SIG-M5 treated with dmso at 0.1 percent for 504 hours (cell line): ENCODE data around the gene PLA2G2F.

Experiments used
- DNase-seq: peaks from one replicate; lab custom pipeline; 2025; ENCODE audit not compliant: unreplicated experiment; lab: John Stamatoyannopoulos, UW

Gene PLA2G2F, protein sequence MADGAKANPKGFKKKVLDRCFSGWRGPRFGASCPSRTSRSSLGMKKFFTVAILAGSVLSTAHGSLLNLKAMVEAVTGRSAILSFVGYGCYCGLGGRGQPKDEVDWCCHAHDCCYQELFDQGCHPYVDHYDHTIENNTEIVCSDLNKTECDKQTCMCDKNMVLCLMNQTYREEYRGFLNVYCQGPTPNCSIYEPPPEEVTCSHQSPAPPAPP

DNA sequence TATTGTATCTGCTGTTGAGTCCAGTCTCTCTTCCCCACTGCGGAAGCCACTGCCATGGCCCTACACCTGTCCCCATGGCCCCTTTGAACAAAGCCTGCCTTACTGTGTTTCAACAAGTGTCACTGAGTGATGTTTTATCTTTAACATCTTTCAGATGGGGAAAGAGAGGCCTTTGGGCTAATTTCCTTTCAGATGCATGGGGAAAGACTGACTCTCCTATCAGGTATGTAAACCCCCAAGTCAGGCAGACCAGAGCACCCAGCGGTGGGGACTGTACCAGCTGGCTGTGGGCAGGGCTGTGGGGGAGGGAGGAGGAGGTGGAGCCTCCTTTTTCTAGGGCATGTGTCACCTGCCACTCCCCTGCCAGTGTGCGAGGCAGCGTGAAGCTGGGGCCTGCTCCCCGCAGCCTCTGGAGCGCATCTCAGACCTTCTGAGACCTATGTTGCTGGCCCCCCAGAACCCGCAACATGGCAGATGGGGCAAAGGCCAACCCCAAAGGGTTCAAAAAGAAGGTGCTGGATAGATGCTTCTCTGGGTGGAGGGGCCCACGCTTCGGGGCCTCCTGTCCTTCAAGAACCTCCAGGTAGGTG, at the start of gene PLA2G2F:
Gene PLA2G2F, plus strand, starts transcription at position 363 of the 590 bp plus-strand sequence. Its CDS starts 105 bp downstream, at position 468.
- no peak for DNase-seq

DNA sequence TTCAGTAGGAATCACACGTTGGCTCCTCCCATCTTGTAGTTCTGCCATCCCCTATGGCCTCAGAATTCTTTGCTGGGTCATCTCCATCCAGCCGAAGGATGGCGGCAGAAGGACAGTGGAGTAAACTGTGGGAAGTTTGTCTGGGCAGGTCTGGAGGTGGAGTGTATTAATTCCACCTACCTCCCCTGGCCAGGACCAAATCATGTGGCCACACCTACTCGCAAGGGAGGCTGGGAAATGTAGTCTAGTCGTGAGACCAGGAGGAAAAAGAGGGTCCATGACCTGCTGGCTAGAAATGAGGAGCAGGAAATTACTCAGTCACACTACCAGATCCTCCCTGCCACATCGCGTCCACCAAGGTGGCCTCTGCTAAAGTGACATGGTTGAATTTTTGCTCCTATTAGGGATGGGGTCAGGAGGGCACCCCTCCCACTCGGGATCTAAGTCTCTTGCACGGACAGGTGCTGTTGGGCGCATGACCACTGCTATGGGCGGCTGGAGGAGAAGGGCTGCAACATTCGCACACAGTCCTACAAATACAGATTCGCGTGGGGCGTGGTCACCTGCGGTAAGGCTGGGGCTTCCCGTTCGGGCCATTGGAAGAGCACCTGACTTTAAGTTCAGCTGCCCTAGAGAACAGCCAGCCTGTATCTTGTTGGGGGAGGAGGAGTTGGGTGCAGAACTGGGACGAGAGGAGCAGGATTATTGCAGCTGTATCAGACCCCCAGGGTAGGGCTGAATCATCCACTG, 49.6 kb upstream of the PLA2G2F start:
- DNase-seq: no peak

DNA sequence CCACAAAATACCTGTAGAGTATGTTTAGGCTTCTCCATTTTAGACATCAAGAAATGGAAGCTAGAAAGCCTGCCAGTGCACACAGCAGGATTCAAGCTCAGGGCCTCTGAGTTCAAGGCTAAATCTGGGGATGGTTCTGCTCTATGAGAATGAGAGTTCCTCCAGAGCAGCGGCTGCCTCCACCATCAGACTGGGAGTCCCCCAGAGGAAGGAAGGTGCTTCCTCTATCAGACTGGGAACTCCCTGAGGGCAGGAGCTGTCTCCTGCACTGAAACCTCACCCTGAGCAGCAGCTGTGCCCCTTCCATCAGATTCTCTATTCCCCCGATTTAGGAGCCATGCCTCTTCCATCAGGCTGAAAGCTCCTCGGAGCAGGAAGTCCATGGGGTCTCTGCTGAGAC, 49.0 kb upstream of the PLA2G2F start:
- DNase-seq: no peak

DNA sequence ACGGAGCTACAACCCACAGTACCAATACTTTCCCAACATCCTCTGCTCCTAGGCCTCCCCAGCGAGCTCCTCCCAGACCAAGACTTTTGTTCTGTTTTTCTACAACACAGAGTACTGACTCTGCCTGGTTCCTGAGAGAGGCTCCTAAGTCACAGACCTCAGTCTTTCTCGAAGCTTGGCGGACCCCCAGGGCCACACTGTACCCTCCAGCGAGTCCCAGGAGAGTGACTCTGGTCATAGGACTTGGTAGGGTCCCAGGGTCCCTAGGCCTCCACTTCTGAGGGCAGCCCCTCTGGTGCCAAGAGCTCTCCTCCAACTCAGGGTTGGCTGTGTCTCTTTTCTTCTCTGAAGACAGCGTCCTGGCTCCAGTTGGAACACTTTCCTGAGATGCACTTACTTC, 48.5 kb upstream of the PLA2G2F start:
- no peak for DNase-seq

DNA sequence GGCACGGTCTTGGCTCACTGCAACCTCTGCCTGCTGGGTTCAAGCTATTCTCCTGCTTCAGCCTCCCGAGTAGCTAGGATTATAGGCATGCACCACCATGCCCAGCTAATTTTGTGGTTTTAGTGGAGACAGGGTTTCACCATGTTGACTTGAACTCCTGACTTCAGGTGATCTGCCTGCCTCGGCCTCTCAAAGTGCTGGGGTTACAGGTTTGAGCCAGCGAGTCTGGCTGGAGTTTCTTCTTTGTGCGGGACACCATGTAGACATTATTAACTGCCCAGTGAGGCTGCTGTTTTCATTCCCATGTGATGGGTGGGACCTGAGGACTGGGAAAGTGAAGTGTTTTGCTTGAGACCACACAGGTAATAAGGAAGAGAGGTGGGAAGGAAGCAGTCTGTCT, 45.8 kb upstream of the PLA2G2F start:
- DNase-seq: no peak

DNA sequence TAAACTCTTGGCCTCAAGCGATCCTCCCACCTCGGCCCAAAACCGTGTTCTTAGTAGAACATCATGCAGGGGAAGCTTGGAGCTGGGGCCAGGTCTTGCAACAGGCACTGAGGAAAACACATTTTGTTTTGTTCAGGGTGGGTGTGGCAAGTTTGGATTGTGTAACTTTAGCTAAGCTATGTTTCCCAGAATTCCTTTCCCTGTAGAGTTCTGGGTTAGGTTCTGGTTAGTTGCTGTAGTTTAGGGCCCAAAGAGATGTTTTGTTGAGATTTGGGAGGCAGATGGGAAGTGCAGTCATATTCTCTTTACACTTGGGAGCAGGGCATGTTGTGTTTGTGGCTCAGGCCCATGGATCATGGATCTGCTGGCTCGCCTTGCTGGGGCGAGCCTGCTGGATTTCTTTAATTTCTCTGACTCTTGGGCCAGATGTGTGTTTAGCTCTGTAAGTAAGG, 45.2 kb upstream of the PLA2G2F start:
- DNase-seq: no peak

DNA sequence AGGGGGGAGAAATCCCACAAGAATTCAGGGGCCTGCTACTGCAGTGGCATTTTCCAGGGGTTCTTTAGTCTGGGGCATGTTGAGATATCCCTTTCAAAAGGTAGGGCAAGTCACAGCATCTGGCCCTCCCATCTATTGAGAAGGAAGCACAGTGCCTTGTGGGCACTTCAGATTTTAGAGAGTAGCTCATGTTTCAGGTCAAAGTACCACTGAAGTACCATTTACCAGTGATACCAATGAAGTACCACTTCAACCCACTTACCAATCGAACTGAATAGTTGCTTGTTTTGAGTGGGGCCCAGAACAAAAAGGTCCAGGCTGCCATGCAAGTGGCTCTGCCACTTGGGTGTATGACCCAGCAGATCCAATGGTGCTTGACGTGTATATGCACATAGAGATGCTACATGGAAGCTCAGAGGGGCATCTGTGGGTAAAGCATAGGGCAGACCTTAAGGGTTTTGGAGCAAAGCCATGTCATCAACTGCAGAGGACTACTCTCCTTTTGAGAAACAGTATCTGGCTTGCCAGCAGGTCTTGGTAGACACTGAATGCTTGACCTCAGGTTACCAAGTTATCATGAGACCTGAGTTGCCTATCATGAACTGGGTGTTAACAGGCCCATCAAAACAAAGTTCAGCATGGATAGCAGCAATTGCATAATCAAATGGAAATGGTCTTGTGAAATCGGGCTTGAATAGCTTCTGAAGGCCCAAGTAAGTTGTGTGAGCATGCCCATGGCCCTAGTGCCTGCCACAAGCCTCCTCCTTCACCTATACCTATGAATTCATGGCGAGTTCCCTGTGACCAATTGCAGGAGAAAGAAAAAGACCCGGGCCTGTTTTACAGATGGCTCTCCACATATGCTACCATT, 43.3 kb upstream of the PLA2G2F start:
- DNase-seq: peak; percentile 24

DNA sequence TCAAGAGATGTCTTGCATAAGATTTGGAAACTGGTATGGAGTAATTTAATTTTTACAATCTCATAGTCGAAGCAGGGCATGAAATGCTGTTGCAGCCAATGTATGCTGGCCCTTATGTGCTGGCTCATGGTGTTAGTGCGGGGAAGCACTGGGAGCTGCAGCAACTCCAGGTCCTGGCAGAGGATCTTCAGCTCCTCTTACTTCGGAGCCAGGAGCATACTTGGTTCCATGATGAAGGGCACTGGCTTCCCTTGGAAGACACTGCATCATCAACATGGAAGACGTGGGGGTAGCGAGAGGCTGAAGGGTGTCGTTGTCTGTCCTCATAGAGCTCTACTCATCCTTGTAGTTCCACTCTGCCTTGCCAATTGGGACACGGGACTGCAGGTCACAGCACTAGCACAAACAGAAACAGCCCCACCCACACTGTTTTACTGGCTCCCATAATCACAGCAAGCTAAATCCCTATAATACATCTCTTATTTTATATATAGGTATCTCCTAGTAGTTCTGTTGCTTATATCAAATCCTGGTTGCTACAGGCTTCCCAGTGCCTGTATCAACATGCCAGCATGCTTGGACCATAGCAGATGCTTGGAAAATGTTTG, 42.2 kb upstream of the PLA2G2F start:
- DNase-seq: no peak

DNA sequence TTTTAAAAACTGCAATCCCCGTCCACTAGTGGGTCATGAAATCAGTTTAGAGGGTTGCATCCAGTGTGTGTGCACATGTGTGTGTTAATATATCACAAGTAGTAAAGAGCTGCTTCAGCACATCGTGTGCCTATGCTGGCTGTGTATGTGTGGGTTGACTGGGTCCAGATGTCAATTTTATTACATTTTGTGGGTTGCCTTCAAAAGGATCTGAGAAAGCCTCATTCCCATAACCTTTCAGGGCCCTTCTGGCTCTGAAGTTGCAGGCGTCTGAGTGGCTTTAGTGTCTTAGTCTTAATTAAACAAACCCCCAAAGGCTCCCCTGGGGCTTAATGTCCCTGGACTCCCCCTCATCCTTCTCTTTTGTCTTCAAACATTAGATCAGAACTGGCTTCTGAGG, 39.6 kb upstream of the PLA2G2F start:
- DNase-seq: no peak

DNA sequence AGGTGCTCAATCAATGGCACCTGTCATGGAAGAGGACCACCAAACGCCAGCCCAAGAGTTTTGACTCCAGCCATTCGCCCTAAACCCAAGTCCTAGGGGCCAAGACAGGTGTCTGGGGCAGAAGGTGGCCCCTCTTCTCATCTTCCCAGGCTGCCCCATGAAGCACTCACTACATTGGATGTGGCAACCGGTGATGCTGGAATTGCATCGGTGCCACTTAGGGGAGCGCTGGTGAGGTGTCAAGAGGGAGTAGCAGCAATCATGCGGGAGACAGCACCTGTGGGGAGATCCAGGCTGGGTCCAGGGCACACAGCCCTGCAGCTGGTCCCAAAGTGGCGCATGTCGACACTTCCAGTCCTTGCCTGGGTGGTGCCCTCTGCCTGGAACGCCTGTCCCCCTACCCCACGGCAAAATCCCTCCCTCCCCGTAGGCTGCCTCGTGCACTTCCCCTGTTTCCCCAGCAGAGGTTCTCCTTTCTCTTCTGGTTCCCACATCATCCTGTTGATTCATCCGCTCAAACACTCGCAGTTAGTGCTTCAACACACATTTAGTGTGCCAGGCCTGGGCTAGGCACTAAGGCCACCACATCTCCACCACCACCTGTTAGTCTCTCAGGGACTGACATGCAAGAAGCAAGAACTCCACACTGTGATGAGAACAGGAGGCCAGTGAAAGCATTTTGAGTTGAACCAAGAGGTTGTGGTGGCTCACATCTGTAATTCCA, 38.3 kb upstream of the PLA2G2F start:
- DNase-seq: peak; percentile 50

DNA sequence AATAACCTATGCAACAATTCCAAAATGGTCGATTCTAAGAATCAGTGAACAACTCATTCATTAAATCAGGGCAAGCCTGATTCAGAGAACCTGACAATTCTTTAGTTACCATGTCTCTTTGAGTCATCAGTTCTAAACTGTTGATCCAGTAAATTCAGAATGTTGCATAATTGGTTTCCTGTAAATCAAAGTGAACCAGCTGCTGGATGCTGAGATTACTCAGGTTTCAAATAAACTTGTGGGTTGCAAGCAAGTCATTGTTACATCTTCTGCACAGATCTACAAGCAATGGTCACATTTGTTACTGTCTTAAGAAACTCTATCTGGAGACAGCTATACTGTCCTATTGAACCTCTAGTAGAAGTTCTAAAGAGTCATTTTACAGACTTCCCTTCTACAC, 36.2 kb upstream of the PLA2G2F start:
- no peak for DNase-seq

DNA sequence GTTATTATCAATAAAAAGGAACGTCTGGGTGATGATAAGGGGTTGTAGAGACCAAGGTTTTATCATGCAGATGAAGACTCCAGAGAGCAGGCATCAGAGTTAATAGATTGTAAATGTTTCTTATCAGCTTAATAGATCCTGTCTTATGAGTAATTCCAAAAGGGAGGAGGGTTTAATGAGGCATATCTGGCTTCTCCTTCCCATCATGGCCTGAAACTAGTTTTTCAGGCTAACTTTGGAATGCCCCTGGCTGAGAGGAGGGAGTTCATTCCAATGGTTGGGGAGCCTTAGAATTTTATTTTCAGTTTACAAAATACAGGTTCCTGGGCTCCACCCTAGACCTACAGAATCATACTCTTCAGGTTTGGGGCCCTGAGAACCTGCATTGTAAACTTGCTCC, 33.3 kb upstream of the PLA2G2F start:
- DNase-seq: no peak

DNA sequence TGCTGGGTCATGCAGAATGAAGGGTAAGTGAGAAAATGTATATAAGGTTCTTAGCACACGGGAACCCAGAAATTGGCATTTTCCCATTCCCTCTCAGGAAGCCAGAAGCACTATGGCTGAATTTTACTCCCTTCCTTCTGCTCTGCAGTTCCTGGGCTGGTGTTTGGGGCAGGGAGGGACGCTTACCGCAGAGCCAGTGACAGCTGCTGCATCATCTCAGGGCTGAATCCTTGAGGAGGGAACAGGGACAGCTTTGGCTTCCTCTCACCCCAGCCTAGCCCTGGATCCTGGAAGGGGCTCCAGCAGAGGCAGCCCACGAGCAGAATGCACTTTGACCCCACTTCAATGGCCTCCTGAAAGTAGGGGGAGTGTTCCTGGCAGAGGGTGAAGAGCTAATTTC, 31.8 kb upstream of the PLA2G2F start:
- no peak for DNase-seq

DNA sequence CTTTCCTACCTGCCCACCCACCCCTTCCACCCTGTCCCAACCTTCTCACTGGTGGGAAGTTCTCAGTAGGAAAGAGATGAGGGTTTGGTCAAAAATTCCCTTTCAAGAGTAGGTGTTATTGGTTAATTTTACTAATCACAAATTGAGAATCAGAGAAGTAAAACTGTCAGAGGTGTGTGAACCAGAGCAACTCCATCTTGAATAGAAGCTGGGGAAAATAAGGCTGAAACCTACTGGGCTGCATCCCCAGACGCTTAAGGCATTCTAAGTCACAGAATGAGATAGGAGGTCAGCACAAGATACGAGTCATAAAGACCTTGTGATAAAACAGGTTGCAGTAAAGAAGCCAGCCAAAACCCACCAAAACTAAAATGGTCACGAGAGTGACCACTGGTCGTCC, 31.3 kb upstream of the PLA2G2F start:
- DNase-seq: no peak

DNA sequence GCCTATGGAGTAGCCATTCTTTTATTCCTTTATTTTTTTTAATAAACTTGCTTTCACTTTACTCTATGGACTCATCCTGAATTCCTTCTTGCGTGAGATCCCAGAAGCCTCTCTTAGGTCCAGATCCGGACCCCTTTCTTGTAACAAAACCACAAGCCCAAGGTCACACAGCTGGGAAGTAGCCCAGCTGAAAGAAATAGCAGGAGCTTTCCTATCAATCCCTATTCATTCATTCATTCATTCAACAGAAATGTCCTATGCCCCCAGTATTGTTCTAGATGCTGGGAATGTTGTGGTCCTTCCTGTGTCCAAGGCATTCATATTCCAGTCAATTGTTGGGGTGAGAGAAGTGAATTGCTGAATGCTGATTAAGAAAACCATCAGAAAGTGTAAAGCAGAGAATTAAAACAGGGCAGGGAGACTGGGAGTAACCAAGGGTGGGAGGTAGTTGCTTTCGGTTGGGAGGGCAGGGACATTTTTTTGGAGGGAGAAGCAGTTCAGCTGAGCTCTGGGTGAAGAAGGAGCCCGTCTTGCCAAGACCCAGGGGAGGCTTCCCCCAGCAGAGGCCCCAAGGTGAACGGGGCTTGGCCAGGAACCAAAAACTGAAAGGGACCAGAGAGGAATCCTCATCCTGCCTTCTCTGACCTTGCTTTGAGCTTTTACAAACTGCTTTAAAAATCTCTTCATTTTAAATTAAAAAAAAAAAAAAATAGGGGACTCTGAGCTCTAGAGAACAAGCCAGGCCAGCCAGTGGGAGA, 30.6 kb upstream of the PLA2G2F start:
- DNase-seq: no peak

DNA sequence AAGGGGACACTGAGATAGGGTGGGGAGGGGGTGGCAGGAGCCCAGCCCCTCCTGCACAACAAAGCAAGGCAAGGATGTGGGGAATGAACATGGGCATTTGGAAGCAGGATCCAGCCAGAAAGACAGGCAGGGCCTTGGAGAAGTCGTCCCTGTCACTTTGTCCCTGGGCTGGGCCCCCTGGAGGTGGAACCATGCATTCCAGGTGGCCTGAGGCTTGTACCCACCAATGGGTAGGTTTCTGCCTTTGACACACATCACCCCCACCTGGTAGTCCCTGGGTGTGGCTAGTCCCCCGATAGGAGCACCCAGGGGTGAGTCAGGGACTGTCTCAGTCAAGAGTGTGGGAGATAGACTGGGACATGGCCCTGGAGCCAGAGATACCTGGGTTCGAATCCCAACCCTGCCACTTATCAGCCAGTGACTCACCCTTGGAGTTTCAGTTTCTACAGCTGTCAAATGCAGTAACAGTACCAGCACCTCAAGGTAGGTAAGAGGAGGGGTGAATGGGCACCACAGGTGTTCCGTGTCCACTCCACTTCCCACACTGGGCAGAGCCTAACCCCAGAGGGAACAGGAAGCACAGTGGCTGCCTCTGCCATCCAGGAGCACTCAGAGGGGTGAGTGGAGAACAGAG, 29.8 kb upstream of the PLA2G2F start:
- no peak for DNase-seq

DNA sequence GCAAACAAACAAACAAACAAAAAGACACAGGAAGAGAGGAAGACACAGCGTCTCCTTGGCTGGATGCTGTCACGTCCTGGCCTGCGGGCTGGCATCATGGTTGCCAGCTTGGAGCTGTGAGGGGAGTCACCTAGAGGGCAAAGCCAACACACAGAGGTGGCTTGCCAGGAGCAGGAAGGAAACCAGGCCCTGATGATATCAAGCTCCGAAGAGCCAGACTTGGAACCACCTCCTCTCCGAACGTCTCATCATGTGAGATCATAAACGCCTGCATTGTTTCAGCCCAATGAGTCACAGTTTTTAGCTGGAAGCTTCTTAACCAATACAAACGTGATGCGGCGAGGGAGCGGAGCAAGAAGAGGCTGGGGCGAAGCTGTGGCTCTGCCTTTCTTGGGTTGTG, 28.4 kb upstream of the PLA2G2F start:
- DNase-seq: no peak

DNA sequence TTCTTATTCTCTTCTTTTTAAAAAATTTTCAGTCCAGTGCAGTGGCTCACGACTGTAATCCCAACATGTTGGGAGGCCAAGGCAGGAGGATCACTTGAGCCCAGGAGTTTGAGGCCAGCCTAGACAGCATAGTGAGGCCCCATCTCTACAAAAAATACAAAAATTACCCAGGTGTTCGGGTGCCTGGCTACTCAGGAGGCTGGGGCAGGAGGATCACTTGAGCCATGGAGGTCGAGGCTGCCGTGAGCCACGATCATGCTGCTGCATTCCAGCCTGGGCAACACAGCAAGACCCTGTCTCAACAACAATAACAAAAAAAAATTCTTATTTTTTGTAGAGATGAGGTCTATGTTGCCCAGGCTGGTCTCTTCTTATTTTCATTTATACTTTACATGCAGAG, 27.7 kb upstream of the PLA2G2F start:
- no peak for DNase-seq
